ENCODE data around the gene CTU2. TPM values are rescaled to one million over a fixed set of nuclear protein-coding genes. Genes with fewer than 3 reads are reported as not detected.

Gene CTU2
- total and polyA plus RNA-seq, 9 of the 15 experiments (the other 6 are each of a cell fraction or from before 2014, with no cell fraction given), result 1.3 to 105 (median 23.2) TPM

- TF ChIP-seq THAP12 (CRISPR knock-in tag; IDR thresholded peaks at IDR 0.05) (no peak), TEAD4 (IDR thresholded peaks at IDR 0.05; ENCODE audit: low read length) (no peak), TEAD4 (CRISPR knock-in tag; IDR thresholded peaks at IDR 0.05; ENCODE audit: borderline replicate concordance) (no peak), PHF20 (IDR thresholded peaks at IDR 0.05; ENCODE audit: partially characterized antibody) (peak; percentile 3), MTA1 (IDR thresholded peaks at IDR 0.05; ENCODE audit: borderline replicate concordance) (0 out of 2 replicates have a peak, but pooled peaks have one; percentile 48), PPARD (CRISPR knock-in tag; IDR thresholded peaks at IDR 0.05) (no peak), CHD7 (IDR thresholded peaks at IDR 0.05; ENCODE audit: low read depth, low read length) (no peak), PHB (CRISPR knock-in tag; IDR thresholded peaks at IDR 0.05) (no peak), PCBP2 (IDR thresholded peaks at IDR 0.05; ENCODE audit: low read depth, low read length, poor library complexity, severe bottlenecking) (no peak), BRD4 (IDR thresholded peaks at IDR 0.05) (no peak), ZNF764 (CRISPR knock-in tag; IDR thresholded peaks at IDR 0.05; ENCODE audit: low read depth) (no peak)
- TF ChIP-seq, protein P1, sequence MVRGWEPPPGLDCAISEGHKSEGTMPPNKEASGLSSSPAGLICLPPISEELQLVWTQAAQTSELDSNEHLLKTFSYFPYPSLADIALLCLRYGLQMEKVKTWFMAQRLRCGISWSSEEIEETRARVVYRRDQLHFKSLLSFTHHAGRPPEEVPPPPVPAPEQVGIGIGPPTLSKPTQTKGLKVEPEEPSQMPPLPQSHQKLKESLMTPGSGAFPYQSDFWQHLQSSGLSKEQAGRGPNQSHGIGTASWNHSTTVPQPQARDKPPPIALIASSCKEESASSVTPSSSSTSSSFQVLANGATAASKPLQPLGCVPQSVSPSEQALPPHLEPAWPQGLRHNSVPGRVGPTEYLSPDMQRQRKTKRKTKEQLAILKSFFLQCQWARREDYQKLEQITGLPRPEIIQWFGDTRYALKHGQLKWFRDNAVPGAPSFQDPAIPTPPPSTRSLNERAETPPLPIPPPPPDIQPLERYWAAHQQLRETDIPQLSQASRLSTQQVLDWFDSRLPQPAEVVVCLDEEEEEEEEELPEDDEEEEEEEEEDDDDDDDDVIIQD (CRISPR knock-in tag; IDR thresholded peaks at IDR 0.05), result no peak
Measured at GRCh38 chr16:88686439-88687253, 19.7 kb upstream of the CTU2 start, which contains the start of gene SNAI3 (continued).
